Skeletal muscle tissue (tissue), 4 donors: ENCODE measurements around the gene S100G. TPM values are rescaled to one million over a fixed set of nuclear protein-coding genes. Genes with fewer than 3 reads are reported as not detected.

ENCODE experiments used
- H3K27ac ChIP-seq: one replicate; pipeline ENCODE4 v1.7.0; 2013; ENCODE audit warnings: mild to moderate bottlenecking, low read depth, low read length, inconsistent platforms
- H3K27me3 ChIP-seq, 3 donors: one replicate each; pipeline ENCODE4 v1.7.0; 2013; ENCODE audit warnings: low read length in 3 of 3; ENCODE audit not compliant: control insufficient read depth in 3 of 3, insufficient read depth in 3 of 3
- H3K36me3 ChIP-seq, 3 donors: one replicate each; pipeline ENCODE4 v1.7.0; 2013; ENCODE audit warnings: low read length in 3 of 3; ENCODE audit not compliant: control insufficient read depth in 3 of 3, insufficient read depth in 3 of 3
- H3K4me1 ChIP-seq, 3 donors: one replicate each; pipeline ENCODE4 v1.7.0; 2013; ENCODE audit warnings: low read length in 3 of 3, mild to moderate bottlenecking in 3 of 3; ENCODE audit not compliant: control insufficient read depth in 3 of 3, insufficient read depth in 3 of 3
- H3K4me3 ChIP-seq, 3 donors: one replicate each; pipeline ENCODE4 v1.7.0; 2013; ENCODE audit warnings: low read length in 3 of 3
- H3K9ac ChIP-seq, 3 donors: one replicate each; pipeline ENCODE4 v1.7.0; 2013; ENCODE audit warnings: low read length in 3 of 3, mild to moderate bottlenecking in 3 of 3, moderate library complexity in 2 of 3, low read depth in 1 of 3
- H3K9me3 ChIP-seq, 3 donors: one replicate each; pipeline ENCODE4 v1.7.0; 2013; ENCODE audit warnings: low read length in 3 of 3; ENCODE audit not compliant: control insufficient read depth in 3 of 3
- total RNA-seq: library from RNA; depleted of rRNA; stranded (reverse); fragments of >200 nt; gene quantifications from one replicate; pipeline ENCODE4 v1.2.3, GENCODE V29; 2014
- donor health status: Osteomylitis.

S100G gene
- total RNA-seq, 1 donor from 2014 or later, result not detected

- Histone ChIP-seq H3K36me3 (peaks cover 2 to 5% (median 2%) of the 10 kb centered on the region in 3 donors), H3K4me1 (no peaks in the 10 kb centered on the region), H3K4me3 (no peak overlapping the region), H3K27ac (no peak overlapping the region), H3K9me3 (no peaks in the 10 kb centered on the region), H3K9ac (no peak overlapping the region), H3K27me3 (peaks cover 0 to 7% (median 0%) of the 10 kb centered on the region in 3 donors)
Observed at GRCh38 chrX:16664074-16664473, 14.1 kb downstream of the S100G start.

- Histone ChIP-seq H3K27ac (no peak overlapping the region), H3K9ac (no peak overlapping the region), H3K27me3 (peaks cover 0 to 7% (median 0%) of the 10 kb centered on the region in 3 donors), H3K4me1 (no peaks in the 10 kb centered on the region), H3K36me3 (peaks cover 2 to 5% (median 2%) of the 10 kb centered on the region in 3 donors), H3K4me3 (no peak overlapping the region), H3K9me3 (no peaks in the 10 kb centered on the region)
Observed at GRCh38 chrX:16664626-16665025, 14.7 kb downstream of the S100G start.

DNA sequence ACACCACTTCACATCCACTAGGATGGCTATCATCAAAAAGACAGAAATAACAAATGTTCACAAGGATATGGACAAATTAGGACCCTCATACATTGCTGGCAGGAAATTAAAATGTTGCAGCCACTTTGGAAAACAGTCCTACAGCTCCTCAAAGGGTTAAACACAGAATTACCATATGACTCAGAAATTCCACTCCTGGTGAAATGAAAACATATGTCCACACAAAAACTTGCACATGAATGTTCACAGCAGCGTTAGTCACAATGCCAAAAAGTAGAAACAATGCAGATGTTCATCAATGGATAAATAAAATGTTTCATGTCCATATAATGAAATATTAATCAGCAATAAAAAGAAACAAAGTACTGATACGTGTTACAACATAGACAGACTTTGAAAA is 15.1 kb downstream of the S100G start:
- H3K4me1 ChIP-seq, result no peaks in the 10 kb centered on the region
- H3K27ac ChIP-seq, result no peak overlapping the region
- no peaks in the 10 kb centered on the region for H3K9me3 ChIP-seq
- H3K36me3 ChIP-seq, result peaks cover 2 to 5% (median 2%) of the 10 kb centered on the region in 3 donors
- no peak overlapping the region for H3K4me3 ChIP-seq
- no peak overlapping the region for H3K9ac ChIP-seq
- peaks cover 0 to 7% (median 0%) of the 10 kb centered on the region in 3 donors for H3K27me3 ChIP-seq

GRCh38 chrX:16666541-16666940 is 16.6 kb downstream of the S100G start:
- H3K36me3 ChIP-seq, result peaks cover 2 to 5% (median 2%) of the 10 kb centered on the region in 3 donors
- no peaks in the 10 kb centered on the region for H3K4me1 ChIP-seq
- no peak overlapping the region for H3K4me3 ChIP-seq
- H3K9ac ChIP-seq, result no peak overlapping the region
- no peaks in the 10 kb centered on the region for H3K9me3 ChIP-seq
- peaks cover 0 to 7% (median 0%) of the 10 kb centered on the region in 3 donors for H3K27me3 ChIP-seq
- no peak overlapping the region for H3K27ac ChIP-seq

DNA sequence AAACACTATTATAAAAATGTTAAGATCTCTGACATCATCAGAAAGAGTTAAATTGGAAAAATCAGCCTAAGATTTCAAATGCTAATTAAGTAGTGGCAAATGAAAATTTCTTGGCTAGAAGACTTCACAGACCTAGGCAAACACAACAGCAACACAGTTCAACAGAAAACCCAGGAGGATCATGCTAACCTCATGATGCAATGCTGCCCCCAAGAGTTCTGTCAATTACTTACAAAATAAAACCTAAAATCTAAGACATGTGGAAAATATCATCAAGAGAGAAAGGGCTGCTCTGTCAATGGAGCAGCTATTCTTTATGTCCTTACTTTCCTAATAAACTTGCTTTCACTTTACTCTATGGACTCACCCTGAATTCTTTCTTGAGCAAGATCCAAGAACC is 21.0 kb downstream of the S100G start:
- Histone ChIP-seq H3K9ac (no peak overlapping the region), H3K9me3 (no peaks in the 10 kb centered on the region), H3K4me3 (no peak overlapping the region), H3K27ac (no peak overlapping the region), H3K36me3 (peaks cover 0 to under 1% (median 0%) of the 10 kb centered on the region in 3 donors), H3K4me1 (no peaks in the 10 kb centered on the region), H3K27me3 (no peaks in the 10 kb centered on the region)

DNA sequence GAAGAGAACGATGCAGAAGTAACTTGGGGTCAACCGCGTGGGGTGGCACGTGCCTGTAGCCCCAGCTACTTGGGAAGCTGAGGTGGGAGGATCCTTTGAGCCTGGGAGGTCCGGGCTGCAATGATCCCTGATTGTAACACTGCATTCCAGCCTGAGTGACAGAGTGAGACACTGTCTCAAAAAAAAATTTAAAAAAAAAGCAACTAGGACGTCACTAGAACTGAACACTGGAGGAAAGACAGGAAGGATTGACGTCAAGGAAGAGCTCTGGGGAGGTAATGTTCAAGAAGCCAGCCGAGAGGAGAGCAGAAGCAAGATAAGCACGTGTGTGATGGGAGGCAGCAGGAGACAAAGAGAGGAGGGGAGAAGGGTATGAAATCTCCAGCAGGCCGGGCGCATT is 28.7 kb downstream of the S100G start:
- Histone ChIP-seq H3K36me3 (peaks cover 5 to 19% (median 17%) of the 10 kb centered on the region in 3 donors), H3K27ac (no peak overlapping the region), H3K4me3 (no peak overlapping the region), H3K4me1 (no peaks in the 10 kb centered on the region), H3K9me3 (no peaks in the 10 kb centered on the region), H3K27me3 (peaks cover 0 to 2% (median 0%) of the 10 kb centered on the region in 3 donors), H3K9ac (no peak overlapping the region)

GRCh38 chrX:16683007-16683664 is 33.2 kb downstream of the S100G start:
- H3K9ac ChIP-seq, result no peak overlapping the region
- H3K36me3 ChIP-seq, result peaks cover 10 to 20% (median 18%) of the 10 kb centered on the region in 3 donors
- H3K9me3 ChIP-seq, result no peaks in the 10 kb centered on the region
- no peak overlapping the region for H3K4me3 ChIP-seq
- H3K27me3 ChIP-seq, result peaks cover 0 to 2% (median 0%) of the 10 kb centered on the region in 3 donors
- no peaks in the 10 kb centered on the region for H3K4me1 ChIP-seq
- H3K27ac ChIP-seq, result no peak overlapping the region

GRCh38 chrX:16687514-16687913 is 37.6 kb downstream of the S100G start:
- Histone ChIP-seq H3K4me3 (no peak overlapping the region), H3K27me3 (no peaks in the 10 kb centered on the region), H3K4me1 (no peaks in the 10 kb centered on the region), H3K27ac (no peak overlapping the region), H3K9me3 (no peaks in the 10 kb centered on the region), H3K36me3 (peaks cover 8 to 18% (median 11%) of the 10 kb centered on the region in 3 donors), H3K9ac (no peak overlapping the region)

GRCh38 chrX:16695079-16695676 is 45.2 kb downstream of the S100G start:
- peaks cover 2 to 12% (median 6%) of the 10 kb centered on the region in 3 donors for H3K36me3 ChIP-seq
- no peak overlapping the region for H3K4me3 ChIP-seq
- no peaks in the 10 kb centered on the region for H3K27me3 ChIP-seq

DNA sequence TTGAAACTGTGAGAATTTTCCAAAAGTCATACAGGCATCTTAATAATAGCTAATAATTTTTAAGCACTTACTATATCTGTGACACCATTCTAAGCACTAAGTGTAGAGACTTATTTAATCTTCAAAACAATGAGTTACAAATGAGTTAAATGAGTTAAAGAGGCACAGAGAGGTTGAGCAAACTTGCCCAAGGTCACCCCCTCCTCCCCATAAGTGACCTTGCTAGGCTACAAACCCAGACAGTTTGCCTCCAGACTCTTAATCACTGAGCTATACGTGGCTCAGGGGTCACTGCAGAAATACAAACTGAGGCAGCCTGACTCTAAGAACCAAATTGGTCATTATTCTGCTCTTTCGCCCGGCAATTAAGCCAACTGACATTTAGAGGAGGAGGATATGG is 47.0 kb downstream of the S100G start:
- Histone ChIP-seq H3K9ac (no peak overlapping the region), H3K4me3 (no peak overlapping the region), H3K36me3 (peaks cover 2 to 5% (median 3%) of the 10 kb centered on the region in 3 donors), H3K9me3 (no peaks in the 10 kb centered on the region), H3K4me1 (no peaks in the 10 kb centered on the region), H3K27me3 (no peaks in the 10 kb centered on the region), H3K27ac (no peak overlapping the region)

More at GRCh38 chrX:16695079-16695676, 45.2 kb downstream of the S100G start:
- Histone ChIP-seq H3K27ac (no peak overlapping the region), H3K4me1 (no peaks in the 10 kb centered on the region), H3K9me3 (no peaks in the 10 kb centered on the region), H3K9ac (no peak overlapping the region)
